Measurements from ENCODE around the gene CLSTN2. TPM values are rescaled to one million over a fixed set of nuclear protein-coding genes. Genes with fewer than 3 reads are reported as not detected.

Gene CLSTN2
- total RNA-seq, 1 donor from 2014 or later = 16.0 TPM

DNA sequence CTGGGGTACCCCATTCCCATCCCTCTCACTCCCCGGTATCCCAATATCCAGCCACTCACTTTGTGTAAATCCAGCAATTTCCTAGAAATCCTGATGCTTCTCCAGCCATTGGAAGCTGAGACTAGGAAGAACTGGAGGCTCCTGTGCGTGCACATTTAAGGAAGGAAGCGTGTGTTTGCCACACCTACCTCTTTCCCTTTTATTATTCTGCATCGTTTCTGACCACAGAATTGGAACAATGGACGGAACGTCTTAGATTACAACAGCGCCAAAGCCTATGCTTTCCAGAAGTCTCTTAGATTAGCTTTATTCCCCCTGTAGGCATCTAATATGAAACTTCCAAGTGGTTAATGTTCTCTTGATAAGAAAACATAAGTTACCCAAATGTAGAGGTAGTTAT is 508.1 kb downstream of the CLSTN2 start:
- Histone ChIP-seq H3K4me3 (no peak overlapping the region), H3K9me3 (no peaks in the 10 kb centered on the region), H3K27me3 (no peaks in the 10 kb centered on the region), H3K27ac (no peak overlapping the region), H3K4me1 (no peaks in the 10 kb centered on the region), H3K36me3 (no peaks in the 10 kb centered on the region)
- intact Hi-C loops (cut with DNase I) = no loop called here
- TF ChIP-seq POLR2A (IDR thresholded peaks at IDR 0.05) (no peak), POLR2AphosphoS5 (IDR thresholded peaks at IDR 0.05; ENCODE audit: insufficient read depth in 1 of 2, low read depth in 1 of 2) (no peak)
- TF ChIP-seq, protein P1, sequence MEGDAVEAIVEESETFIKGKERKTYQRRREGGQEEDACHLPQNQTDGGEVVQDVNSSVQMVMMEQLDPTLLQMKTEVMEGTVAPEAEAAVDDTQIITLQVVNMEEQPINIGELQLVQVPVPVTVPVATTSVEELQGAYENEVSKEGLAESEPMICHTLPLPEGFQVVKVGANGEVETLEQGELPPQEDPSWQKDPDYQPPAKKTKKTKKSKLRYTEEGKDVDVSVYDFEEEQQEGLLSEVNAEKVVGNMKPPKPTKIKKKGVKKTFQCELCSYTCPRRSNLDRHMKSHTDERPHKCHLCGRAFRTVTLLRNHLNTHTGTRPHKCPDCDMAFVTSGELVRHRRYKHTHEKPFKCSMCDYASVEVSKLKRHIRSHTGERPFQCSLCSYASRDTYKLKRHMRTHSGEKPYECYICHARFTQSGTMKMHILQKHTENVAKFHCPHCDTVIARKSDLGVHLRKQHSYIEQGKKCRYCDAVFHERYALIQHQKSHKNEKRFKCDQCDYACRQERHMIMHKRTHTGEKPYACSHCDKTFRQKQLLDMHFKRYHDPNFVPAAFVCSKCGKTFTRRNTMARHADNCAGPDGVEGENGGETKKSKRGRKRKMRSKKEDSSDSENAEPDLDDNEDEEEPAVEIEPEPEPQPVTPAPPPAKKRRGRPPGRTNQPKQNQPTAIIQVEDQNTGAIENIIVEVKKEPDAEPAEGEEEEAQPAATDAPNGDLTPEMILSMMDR (IDR thresholded peaks at IDR 0.05) = no peak
- DNase-seq (ENCODE audit: extremely low spot score in 2 of 2) = no peak

DNA sequence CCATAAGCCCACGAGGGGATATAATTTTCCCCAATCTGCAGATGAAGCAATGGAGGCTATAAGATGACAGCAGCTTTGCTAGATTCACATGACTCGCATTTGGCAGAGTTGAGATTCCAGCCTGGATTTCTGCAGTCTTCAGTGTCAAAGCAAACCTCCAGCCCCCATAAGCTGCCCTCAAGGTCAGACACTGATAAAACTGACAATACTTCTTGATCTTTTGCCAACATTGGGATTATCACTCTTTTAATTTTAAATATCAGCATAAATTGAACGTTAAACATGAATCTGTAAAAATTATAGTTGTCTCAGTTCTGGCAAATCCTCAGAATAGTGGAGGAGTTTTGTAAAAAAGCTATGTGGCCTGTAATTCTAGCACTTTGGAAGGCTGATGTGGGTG is 508.8 kb downstream of the CLSTN2 start:
- no peak overlapping the region for H3K27ac ChIP-seq
- H3K9me3 ChIP-seq = no peaks in the 10 kb centered on the region
- intact Hi-C loops (cut with DNase I) = loop anchor here (2.0 kb wide), 1 partner anchor 31 kb away; no protein-coding TSS in a partner anchor
- no peaks in the 10 kb centered on the region for H3K4me1 ChIP-seq
- no peak overlapping the region for H3K4me3 ChIP-seq
- no peak for TF ChIP-seq POLR2A (IDR thresholded peaks at IDR 0.05)
- TF ChIP-seq POLR2AphosphoS5 (IDR thresholded peaks at IDR 0.05; ENCODE audit: insufficient read depth in 1 of 2, low read depth in 1 of 2) = no peak
- TF ChIP-seq, protein P1 (IDR thresholded peaks at IDR 0.05) = no peak
- DNase-seq (ENCODE audit: extremely low spot score in 2 of 2) = no peak
- H3K27me3 ChIP-seq = no peaks in the 10 kb centered on the region
- H3K36me3 ChIP-seq = no peaks in the 10 kb centered on the region

DNA sequence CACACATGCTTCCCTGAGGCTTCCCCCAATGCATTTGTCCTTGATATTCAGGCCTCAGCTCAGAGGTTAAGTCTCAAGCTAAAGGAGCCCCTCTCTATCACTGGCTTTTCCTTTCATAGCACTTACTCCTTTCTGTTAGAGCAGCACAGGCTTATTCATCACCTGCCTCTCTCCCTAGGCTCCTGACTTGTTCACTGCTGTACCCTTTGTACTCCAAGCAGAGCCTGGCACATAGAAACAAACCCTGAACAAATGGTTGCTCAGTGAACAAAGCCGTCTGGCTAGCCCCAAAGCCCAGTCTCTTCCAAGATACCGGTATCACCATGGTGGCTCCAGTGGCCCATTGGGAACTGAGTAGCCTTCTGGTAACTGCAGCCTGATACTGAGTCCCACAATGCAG is 511.7 kb downstream of the CLSTN2 start:
- no peaks in the 10 kb centered on the region for H3K36me3 ChIP-seq
- no peak overlapping the region for H3K27ac ChIP-seq
- H3K27me3 ChIP-seq = no peaks in the 10 kb centered on the region
- TF ChIP-seq POLR2AphosphoS5 (IDR thresholded peaks at IDR 0.05; ENCODE audit: insufficient read depth in 1 of 2, low read depth in 1 of 2) (no peak), POLR2A (IDR thresholded peaks at IDR 0.05) (no peak)
- TF ChIP-seq, protein P1 (IDR thresholded peaks at IDR 0.05) = no peak
- no peaks in the 10 kb centered on the region for H3K9me3 ChIP-seq
- no peak overlapping the region for H3K4me3 ChIP-seq
- intact Hi-C loops (cut with DNase I) = no loop called here
- DNase-seq (ENCODE audit: extremely low spot score in 2 of 2) = no peak
- H3K4me1 ChIP-seq = no peaks in the 10 kb centered on the region

DNA sequence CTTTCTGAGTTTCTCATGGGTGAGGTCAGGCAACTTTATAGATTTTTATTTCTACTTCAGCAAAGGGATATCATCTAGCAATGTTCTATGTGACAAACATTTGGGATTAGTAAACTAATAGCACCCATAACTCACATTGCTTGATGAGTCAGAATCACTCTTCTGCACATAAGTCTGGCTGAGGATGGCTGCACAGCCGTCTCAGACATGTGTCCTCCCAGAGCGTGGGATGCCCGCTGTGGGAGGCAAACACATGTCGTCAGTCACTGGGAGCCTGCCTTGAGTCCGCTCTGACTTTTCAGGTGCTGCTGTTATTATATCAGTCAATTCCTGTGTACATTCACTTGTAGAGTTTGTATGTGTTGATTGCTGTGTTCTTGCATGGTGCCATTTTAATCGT is 512.2 kb downstream of the CLSTN2 start:
- DNase-seq (ENCODE audit: extremely low spot score in 2 of 2) = no peak
- no peak for TF ChIP-seq POLR2AphosphoS5 (IDR thresholded peaks at IDR 0.05; ENCODE audit: insufficient read depth in 1 of 2, low read depth in 1 of 2)
- TF ChIP-seq POLR2A (IDR thresholded peaks at IDR 0.05) = no peak
- TF ChIP-seq, protein P1 (IDR thresholded peaks at IDR 0.05) = no peak
- no peaks in the 10 kb centered on the region for H3K9me3 ChIP-seq
- no peak overlapping the region for H3K27ac ChIP-seq
- intact Hi-C loops (cut with DNase I) = no loop called here
- H3K4me1 ChIP-seq = no peaks in the 10 kb centered on the region
- H3K36me3 ChIP-seq = no peaks in the 10 kb centered on the region
- no peak overlapping the region for H3K4me3 ChIP-seq
- H3K27me3 ChIP-seq = no peaks in the 10 kb centered on the region

DNA sequence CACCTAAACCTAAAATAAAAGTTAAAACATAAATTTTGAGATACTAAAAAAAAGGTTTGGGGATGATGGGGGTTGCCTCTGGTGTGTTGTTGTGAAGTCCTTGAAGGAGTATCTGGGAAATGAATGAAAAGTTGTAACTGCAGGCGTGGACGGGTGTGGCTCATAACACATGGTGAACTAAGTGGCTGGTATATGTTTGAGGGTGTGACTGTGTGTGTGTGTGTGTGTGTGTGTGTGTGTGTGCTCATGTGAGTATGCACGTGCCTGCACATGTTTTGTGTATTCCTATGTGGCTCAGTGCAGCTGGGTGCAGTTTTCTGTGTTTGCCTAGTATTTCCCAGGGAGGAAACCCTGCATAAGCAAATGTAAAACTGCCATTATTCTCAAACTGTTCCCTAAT is 513.0 kb downstream of the CLSTN2 start:
- Histone ChIP-seq H3K9me3 (no peaks in the 10 kb centered on the region), H3K27ac (no peak overlapping the region), H3K27me3 (no peaks in the 10 kb centered on the region), H3K36me3 (no peaks in the 10 kb centered on the region), H3K4me1 (no peaks in the 10 kb centered on the region), H3K4me3 (no peak overlapping the region)
- DNase-seq (ENCODE audit: extremely low spot score in 2 of 2) = no peak
- TF ChIP-seq POLR2A (IDR thresholded peaks at IDR 0.05) = no peak
- TF ChIP-seq, protein P1 (IDR thresholded peaks at IDR 0.05) = no peak
- no peak for TF ChIP-seq POLR2AphosphoS5 (IDR thresholded peaks at IDR 0.05; ENCODE audit: insufficient read depth in 1 of 2, low read depth in 1 of 2)
- intact Hi-C loops (cut with DNase I) = no loop called here

All from vagina (tissue), 2 donors.